Chondrocyte (in vitro differentiated cells): ENCODE measurements around the gene TPSB2. TPM values are rescaled to one million over a fixed set of nuclear protein-coding genes. Genes with fewer than 3 reads are reported as not detected.
A peak's percentile ranks its signal among the peaks of the same experiment; 100 is the strongest.
"Not testable (repeated sequence)": the region's sequence is repeated elsewhere in the genome, so short reads cannot be mapped to it uniquely, and the experiment has no call there.

ENCODE experiments used
- DNase-seq: peaks from one replicate; pipeline ENCODE4 v3.0.0; 2021; ENCODE audit warnings: mixed read lengths, low spot score
- H3K27ac Mint-ChIP-seq: one replicate; pipeline ENCODE4 v1.8.0; 2021; ENCODE audit warnings: mild to moderate bottlenecking, moderate library complexity, mixed read lengths; ENCODE audit not compliant: unreplicated experiment
- H3K27me3 Mint-ChIP-seq: 2 replicates; pipeline ENCODE4 v1.8.0; 2021; ENCODE audit warnings: low read depth, mixed read lengths
- H3K36me3 Mint-ChIP-seq: 2 replicates; pipeline ENCODE4 v1.8.0; 2021; ENCODE audit warnings: low read depth, mixed read lengths
- H3K4me1 Mint-ChIP-seq: 2 replicates; pipeline ENCODE4 v1.8.0; 2021; ENCODE audit warnings: low read depth, mild to moderate bottlenecking, mixed read lengths
- H3K4me3 Mint-ChIP-seq: one replicate; pipeline ENCODE4 v1.8.0; 2021; ENCODE audit warnings: mild to moderate bottlenecking, moderate library complexity, mixed read lengths; ENCODE audit not compliant: unreplicated experiment
- H3K9me3 Mint-ChIP-seq: 2 replicates; pipeline ENCODE4 v1.8.0; 2021; ENCODE audit warnings: low read depth, mixed read lengths
- CTCF ChIP-seq: fragments of 200-600 bp; sonication (generic); IDR thresholded peaks from 2 replicates; pipeline ENCODE4 v1.5.0; 2021; ENCODE audit warnings: antibody characterized with exemption, mild to moderate bottlenecking, moderate library complexity
- total RNA-seq: library from RNA; stranded (reverse); gene quantifications from 3 replicates; pipeline ENCODE4 v1.2.1, GENCODE V29; 2021

TPSB2 gene
- total RNA-seq, 1 donor from 2014 or later = not detected

- not testable (repeated sequence) for H3K4me3 Mint-ChIP-seq, H3K27me3 Mint-ChIP-seq, H3K36me3 Mint-ChIP-seq, H3K27ac Mint-ChIP-seq, DNase-seq, H3K9me3 Mint-ChIP-seq, H3K4me1 Mint-ChIP-seq
These were observed 24.8 kb upstream of the TPSB2 start for GRCh38 chr16:1254821-1255220.

GRCh38 chr16:1253701-1254364 lies 23.8 kb upstream of the TPSB2 start:
- H3K4me1 Mint-ChIP-seq, H3K9me3 Mint-ChIP-seq, DNase-seq, H3K27me3 Mint-ChIP-seq, H3K4me3 Mint-ChIP-seq, H3K36me3 Mint-ChIP-seq, H3K27ac Mint-ChIP-seq: not testable (repeated sequence)

- H3K4me1 Mint-ChIP-seq, H3K9me3 Mint-ChIP-seq: not testable (repeated sequence)
These were observed 19.2 kb upstream of the TPSB2 start for GRCh38 chr16:1249031-1249755.

GRCh38 chr16:1247903-1248537 lies 18.0 kb upstream of the TPSB2 start:
- not testable (repeated sequence) for H3K36me3 Mint-ChIP-seq, H3K27ac Mint-ChIP-seq, DNase-seq, H3K4me3 Mint-ChIP-seq, H3K9me3 Mint-ChIP-seq, H3K4me1 Mint-ChIP-seq
- H3K27me3 Mint-ChIP-seq = peaks cover 20% of the 10 kb centered on the region

More at GRCh38 chr16:1249031-1249755, 19.2 kb upstream of the TPSB2 start:
- peaks cover 20% of the 10 kb centered on the region for H3K27me3 Mint-ChIP-seq
- H3K4me3 Mint-ChIP-seq, DNase-seq, H3K36me3 Mint-ChIP-seq, H3K27ac Mint-ChIP-seq: not testable (repeated sequence)

- no peak for DNase-seq
These were observed 15.6 kb upstream of the TPSB2 start for GRCh38 chr16:1245452-1246020.

GRCh38 chr16:1244881-1245280 lies 14.9 kb upstream of the TPSB2 start:
- H3K9me3 Mint-ChIP-seq = no peaks in the 10 kb centered on the region
- H3K27me3 Mint-ChIP-seq = peaks cover 18% of the 10 kb centered on the region
- H3K4me3 Mint-ChIP-seq = no peak overlapping the region
- no peak overlapping the region for H3K27ac Mint-ChIP-seq
- TF ChIP-seq CTCF = no peak
- no peak for DNase-seq
- no peaks in the 10 kb centered on the region for H3K4me1 Mint-ChIP-seq
- H3K36me3 Mint-ChIP-seq = no peaks in the 10 kb centered on the region

More at GRCh38 chr16:1245452-1246020, 15.6 kb upstream of the TPSB2 start:
- Mint-ChIP-seq H3K27ac (no peak overlapping the region), H3K27me3 (peaks cover 18% of the 10 kb centered on the region), H3K9me3 (no peaks in the 10 kb centered on the region), H3K36me3 (no peaks in the 10 kb centered on the region), H3K4me3 (no peak overlapping the region), H3K4me1 (no peaks in the 10 kb centered on the region)
- no peak for TF ChIP-seq CTCF

- not testable (repeated sequence) for H3K27ac Mint-ChIP-seq, H3K36me3 Mint-ChIP-seq, H3K4me1 Mint-ChIP-seq, H3K4me3 Mint-ChIP-seq, H3K9me3 Mint-ChIP-seq
- DNase-seq = peak; percentile 64
- H3K27me3 Mint-ChIP-seq = peaks cover 18% of the 10 kb centered on the region
These were observed 14.2 kb upstream of the TPSB2 start for GRCh38 chr16:1243907-1244850.

- H3K4me3 Mint-ChIP-seq, H3K9me3 Mint-ChIP-seq, H3K4me1 Mint-ChIP-seq, H3K36me3 Mint-ChIP-seq, H3K27ac Mint-ChIP-seq: not testable (repeated sequence)
- H3K27me3 Mint-ChIP-seq = peaks cover 21% of the 10 kb centered on the region
- DNase-seq = peak; percentile 60
These were observed 13.4 kb upstream of the TPSB2 start for GRCh38 chr16:1243363-1243762.

- not testable (repeated sequence) for H3K27ac Mint-ChIP-seq, H3K4me3 Mint-ChIP-seq, H3K36me3 Mint-ChIP-seq, H3K9me3 Mint-ChIP-seq, H3K4me1 Mint-ChIP-seq
- peaks cover 13% of the 10 kb centered on the region for H3K27me3 Mint-ChIP-seq
- DNase-seq = peak; percentile 68
These were observed 11.1 kb upstream of the TPSB2 start for GRCh38 chr16:1241081-1241480.

GRCh38 chr16:1240436-1240835 lies 10.5 kb upstream of the TPSB2 start, which contains the start of gene TPSAB1:
TSS of gene TPSAB1 (plus strand) at chr16:1240705. CDS start at chr16:1240939, 234 bp downstream.
- peaks cover 12% of the 10 kb centered on the region for H3K27me3 Mint-ChIP-seq
- peak; percentile 32 for DNase-seq
- H3K9me3 Mint-ChIP-seq, H3K4me1 Mint-ChIP-seq, H3K4me3 Mint-ChIP-seq, H3K27ac Mint-ChIP-seq, H3K36me3 Mint-ChIP-seq: not testable (repeated sequence)
